GM19043 (cell line): ENCODE results near the gene INPP4A.
"Not testable (repeated sequence)": the region's sequence is repeated elsewhere in the genome, so short reads cannot be mapped to it uniquely, and the experiment has no call there.

Experiments used
- ATAC-seq: cut with Tn5 transposase; IDR thresholded peaks from one replicate; pipeline ENCODE4 v1.9.1; 2021; ENCODE audit warnings: low read depth; ENCODE audit not compliant: unreplicated experiment

The INPP4A gene

GRCh38 chr2:98435670-98436069, 9.0 kb upstream of the INPP4A start:
- ATAC-seq, result not testable (repeated sequence)

GRCh38 chr2:98436734-98437133, 7.9 kb upstream of the INPP4A start:
- no peak for ATAC-seq

GRCh38 chr2:98438190-98439133, 6.2 kb upstream of the INPP4A start:
- ATAC-seq, result peak; percentile 86

GRCh38 chr2:98441706-98442450, 2.8 kb upstream of the INPP4A start:
- no peak for ATAC-seq

DNA sequence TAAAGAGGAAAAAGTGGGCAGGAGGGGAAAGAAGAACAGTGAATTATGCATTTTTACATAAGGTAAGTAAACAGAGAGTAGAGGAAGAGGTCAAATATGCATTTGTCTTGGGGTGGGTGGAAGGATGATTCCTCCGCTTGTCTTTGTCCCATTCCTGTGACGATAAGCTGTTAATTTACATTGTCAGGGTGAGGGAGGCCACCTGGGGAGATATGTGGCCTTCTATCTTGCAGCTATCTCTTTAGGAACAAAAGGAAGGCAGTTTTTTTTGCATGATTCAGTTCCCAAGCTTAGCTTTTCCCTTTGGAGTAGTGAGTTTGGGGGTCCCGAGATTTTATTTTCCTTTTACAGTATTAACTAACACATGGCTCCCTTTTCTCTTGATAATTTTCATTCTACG, 2.2 kb upstream of the INPP4A start:
- ATAC-seq, result no peak

DNA sequence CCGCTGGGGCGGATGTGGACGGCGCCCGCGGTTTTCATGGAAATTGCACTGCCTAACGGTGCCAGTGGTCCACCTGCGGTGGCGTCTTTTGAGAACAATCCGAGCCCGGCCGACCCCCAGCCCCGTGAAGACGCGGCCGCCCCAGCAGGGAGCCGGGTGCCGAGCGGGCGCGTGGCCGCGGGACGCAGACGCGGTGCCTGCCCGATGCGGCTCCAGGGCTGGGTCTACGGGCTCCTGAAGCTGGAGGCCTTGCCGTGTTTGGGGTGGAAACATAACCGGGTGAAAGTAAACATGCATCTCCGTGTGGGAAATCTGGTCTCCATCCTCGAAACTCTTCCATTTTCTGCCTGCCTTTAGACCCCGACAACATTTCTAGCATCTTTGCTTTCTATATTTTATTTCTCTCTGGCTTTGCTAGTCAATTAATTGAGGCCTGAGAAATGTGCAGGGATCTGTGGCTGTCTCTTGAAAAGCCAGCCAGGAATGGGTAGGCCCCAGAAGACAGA, 572 bp downstream of the INPP4A start:
- no peak for ATAC-seq

DNA sequence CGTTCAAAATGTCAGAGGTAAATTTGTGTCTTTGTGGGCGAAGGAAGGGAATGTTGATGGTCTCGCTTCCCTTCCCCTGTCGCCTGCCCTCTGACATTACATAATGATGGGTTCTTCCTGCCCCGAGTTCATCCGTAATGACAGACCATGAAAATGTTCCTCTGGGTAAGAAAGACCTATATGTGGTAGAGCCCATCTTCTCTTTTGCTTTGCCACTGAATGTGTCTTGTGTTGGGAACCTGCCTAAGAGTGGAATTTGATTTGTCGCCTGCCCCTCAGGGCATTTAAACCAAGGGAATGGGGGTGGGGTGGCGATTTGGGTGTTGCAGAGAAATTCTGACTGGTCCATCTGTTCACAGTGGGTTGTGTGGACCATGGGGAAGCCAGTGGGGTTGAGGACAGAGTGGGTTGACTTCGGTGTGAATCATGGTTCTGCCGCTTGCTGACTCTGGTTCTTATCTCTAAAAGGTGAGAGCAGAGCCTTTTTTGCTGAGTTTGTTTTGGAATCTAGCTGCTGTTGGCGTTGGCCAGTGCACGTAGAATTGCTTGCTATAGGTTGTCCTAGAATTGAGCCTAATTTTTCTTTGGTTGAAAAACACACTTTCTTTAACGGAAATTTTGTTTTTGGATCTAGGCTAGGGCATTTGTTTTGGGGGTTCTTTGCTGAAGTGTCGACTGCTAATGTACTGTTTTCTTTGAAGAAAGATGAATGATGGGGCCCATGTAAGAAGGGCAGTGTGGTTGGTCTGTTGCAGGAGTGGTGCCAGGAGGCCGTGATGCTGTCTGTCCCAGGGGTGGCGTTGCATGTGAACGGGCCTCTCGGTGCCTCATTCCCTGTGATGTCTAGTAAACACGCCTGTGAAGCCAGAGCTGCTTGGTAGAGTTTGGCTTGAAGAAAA, 1.3 kb downstream of the INPP4A start:
- no peak for ATAC-seq

GRCh38 chr2:98446850-98447249, 2.2 kb downstream of the INPP4A start:
- no peak for ATAC-seq

DNA sequence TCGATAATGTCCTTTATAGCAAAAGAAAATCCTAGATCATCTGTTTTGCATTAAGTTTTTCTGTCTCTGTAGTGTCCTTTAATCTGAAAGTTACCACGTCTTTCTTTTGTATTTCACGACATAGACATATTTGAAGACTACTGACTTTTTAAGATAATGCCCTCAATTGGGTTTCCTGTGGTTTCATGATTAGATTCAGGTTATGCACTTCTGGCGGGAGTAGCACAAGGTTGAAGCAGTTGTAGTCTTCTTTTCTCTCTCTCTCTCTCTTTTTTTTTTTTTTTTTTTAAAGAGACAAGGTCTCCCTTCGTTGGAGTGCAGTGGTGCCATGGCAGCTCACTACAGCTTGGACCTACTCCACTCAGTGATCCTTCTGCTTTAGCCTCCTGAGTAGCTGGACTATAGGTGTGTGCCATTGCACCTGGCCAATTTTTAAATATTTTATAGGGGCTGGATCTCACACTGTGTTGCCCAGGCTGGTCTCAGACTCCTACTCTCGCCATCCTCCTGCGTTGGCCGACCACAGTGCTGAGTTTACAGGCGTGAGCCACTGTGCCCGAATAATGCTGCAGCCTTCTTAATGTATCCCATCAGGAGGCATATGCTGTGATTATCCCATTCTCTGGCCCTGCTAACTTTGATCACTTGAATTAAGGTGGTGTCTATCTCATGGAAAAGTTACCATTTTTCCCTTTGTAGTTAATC, 3.9 kb downstream of the INPP4A start:
- ATAC-seq, result no peak

DNA sequence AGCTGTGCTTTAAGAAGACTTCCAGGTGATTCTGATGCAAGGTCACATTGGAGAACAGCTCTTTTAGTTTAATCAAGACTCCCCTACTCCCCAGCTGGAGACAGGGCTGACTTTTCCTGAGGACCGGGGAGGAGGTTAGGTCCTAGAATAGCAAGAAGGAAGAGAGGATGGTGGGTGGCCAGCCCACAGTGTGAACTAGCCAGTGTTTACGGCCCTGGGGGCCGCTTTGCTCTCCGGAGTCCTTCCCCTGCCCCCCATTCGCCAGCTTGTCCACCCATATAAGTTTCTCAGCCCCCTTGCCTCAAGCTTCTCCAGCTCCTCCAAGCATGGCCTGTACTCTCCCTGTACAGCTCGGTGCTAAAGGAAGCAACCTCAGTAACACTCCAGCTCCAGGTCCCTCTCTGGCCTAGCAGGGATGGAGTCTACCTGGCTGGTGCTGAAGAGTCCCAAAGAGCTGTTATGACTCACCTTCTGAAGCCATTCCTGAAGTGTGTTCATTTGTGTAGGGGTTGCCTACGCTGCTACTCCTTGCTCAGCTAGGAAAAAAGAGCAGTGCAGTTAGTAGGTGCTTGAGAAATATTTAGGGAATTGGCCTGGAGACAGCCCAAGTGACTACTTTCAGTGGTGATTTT, 7.9 kb downstream of the INPP4A start:
- no peak for ATAC-seq

- ATAC-seq, result no peak
Measured at GRCh38 chr2:98453083-98453482, 8.4 kb downstream of the INPP4A start.

DNA sequence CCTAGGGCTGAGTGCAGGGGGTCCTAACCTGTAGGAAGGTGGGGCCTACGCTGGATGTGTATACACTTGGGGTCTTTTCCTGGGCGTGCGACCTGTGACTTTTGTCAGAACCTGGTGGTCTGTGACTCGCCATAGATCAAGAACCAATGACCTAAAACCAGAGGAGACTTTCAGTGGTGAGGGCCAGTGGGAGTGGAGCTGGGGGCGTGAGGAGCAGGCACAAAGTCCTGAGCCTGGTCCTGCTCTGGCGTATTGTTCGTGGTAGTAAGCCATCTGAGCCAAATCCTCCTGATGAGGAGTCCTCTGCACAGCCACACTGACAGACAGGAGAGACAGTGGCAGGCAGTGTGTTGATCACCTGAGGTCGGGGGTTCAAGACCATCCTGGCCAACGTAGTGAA, 8.9 kb downstream of the INPP4A start:
- ATAC-seq, result no peak

DNA sequence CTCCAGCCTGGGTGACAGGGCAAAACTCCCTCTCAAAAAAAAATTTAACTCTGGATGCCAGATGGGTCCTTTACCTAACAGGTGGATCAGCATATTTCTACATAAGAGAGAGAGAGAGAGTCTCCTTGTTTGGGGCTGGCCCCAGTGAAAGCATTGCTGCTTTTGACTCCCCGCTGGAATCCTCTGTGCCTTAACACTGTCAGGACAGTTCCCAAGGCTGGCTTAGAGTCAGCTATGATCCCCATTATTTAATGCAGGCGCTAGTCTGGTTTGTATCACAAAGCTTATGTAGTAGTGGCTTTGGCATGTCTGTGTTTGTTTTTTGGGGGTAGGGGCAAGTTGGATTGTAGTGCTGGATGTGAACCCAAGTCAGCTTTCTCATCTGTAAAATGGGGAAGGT, 9.4 kb downstream of the INPP4A start:
- ATAC-seq, result no peak

DNA sequence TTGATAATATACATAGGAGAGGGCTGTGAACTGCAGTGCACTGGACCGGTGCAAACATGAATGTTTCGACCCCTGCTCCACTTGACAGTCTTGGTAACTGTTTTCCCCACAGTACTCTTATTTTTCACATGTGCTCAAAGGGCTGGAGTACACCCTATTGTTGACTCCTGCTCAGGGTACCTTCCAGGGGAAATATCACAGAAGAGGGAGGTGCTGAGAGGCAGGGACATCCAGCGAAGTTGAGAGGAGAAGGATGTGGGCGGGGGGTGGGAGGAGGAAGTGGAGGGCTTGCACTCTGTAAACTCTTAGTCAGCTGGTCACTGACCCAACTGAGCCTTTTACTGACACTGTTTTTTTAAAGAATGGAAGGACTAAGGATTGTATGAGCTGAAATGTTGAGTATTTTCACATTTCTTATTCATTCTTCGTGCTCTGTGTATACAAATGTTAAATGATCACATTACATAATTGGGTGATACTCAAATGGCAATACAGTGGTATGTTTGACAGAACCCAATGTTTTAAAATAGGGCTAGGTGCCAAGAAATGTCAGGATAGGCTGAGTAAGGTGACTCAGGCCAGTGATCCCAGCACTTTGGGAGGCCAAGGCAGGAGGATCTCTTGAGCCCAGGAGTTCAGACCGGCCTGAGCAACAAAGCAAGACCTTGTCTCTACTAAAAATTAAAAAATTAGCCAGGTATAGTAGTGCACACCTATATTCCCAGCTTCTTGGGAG, 10.0 kb downstream of the INPP4A start:
- peak; percentile 47 for ATAC-seq

GRCh38 chr2:98455494-98455976, 10.9 kb downstream of the INPP4A start:
- peak; percentile 53 for ATAC-seq

- ATAC-seq, result no peak
Measured at GRCh38 chr2:98457045-98457696, 12.5 kb downstream of the INPP4A start.

- ATAC-seq, result no peak
Measured at GRCh38 chr2:98458207-98458606, 13.5 kb downstream of the INPP4A start.
